ENCODE results near the gene KREMEN1. TPM values are rescaled to one million over a fixed set of nuclear protein-coding genes. Genes with fewer than 3 reads are reported as not detected.

Gene KREMEN1
- total RNA-seq, 2 experiments from 2014 or later, result 0.17 to 0.31 TPM

DNA sequence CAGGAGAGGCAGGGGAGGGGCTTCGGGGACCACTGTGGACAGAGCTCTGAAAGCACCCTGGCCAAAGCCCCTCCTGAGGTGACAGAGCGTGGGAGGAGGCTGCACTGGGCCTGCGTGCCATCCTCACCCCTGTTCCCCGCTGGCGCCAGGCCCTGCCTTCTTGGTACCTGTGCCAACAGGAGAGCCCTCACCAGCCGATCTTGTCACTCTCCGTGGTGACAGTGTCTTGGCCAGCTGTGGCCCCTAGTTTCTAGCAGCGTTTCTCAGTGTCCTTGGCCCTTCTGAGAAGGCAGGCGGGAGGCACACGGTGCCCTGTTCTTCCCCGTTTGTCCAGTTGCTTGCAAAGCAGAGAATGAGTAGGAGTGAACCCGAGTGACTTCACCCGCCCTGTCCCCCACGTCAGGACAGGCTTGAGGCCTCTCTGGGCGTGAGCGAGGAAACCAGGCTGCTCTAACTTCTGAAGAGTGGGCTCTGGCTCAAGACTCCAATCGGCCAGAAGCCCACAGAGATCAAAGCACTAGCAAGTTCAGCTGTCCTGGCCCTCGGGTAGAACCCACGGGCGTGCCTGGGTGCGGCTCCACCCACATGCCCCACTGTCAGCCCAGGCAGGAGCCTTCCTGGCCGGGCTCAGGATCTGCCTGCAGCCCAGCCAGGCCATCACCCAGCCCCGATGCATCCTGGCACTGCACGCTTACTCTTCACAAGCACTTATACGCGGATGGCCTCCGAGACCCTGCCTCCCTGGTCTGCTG, 72.7 kb downstream of the KREMEN1 start:
- Mint-ChIP-seq H3K36me3 (no peaks in the 10 kb centered on the region), H3K9me3 (no peaks in the 10 kb centered on the region), H3K4me1 (ENCODE audit: low read depth) (no peaks in the 10 kb centered on the region), H3K27me3 (no peaks in the 10 kb centered on the region), H3K4me3 (no peak overlapping the region), H3K27ac (no peak overlapping the region)
- POLR2A ChIA-PET, result no interaction called here
- CTCF ChIA-PET, result interaction anchor here (1.3 kb wide), 1 partner anchor 9 kb away, joined by 5 read pairs; no protein-coding TSS in a partner anchor
- intact Hi-C loops (cut with micrococcal nuclease), result no loop called here
- DNase-seq, result no peak

DNA sequence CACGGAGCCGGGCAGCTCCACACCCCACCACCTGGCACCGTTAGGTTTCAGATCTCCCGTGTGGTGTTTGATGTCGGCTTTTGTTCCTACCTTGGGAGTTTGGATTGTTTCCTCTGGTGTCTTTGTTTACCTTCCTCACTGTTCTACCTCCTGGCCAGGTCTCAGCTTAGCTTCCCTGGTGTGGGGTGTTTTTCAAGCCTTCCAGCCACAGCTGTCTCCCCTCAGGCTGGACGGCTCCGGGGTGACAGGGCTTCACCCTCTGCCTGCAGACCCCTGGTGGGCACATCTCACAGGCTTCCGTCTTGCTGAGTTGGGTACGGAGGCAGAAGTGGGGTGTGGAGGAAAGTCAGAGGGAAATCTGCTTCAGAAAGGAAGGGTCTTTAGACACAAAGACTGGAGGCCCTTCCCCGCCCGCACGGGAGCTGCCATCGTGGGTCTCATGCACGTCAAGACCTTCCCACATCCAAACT, 73.3 kb downstream of the KREMEN1 start:
- Mint-ChIP-seq H3K27me3 (no peaks in the 10 kb centered on the region), H3K9me3 (no peaks in the 10 kb centered on the region), H3K4me1 (ENCODE audit: low read depth) (no peaks in the 10 kb centered on the region), H3K27ac (no peak overlapping the region), H3K4me3 (no peak overlapping the region), H3K36me3 (no peaks in the 10 kb centered on the region)
- CTCF ChIA-PET, result interaction anchor here (1.3 kb wide), 1 partner anchor 8 kb away, joined by 5 read pairs; no protein-coding TSS in a partner anchor
- no peak for DNase-seq
- POLR2A ChIA-PET, result no interaction called here
- intact Hi-C loops (cut with micrococcal nuclease), result no loop called here

DNA sequence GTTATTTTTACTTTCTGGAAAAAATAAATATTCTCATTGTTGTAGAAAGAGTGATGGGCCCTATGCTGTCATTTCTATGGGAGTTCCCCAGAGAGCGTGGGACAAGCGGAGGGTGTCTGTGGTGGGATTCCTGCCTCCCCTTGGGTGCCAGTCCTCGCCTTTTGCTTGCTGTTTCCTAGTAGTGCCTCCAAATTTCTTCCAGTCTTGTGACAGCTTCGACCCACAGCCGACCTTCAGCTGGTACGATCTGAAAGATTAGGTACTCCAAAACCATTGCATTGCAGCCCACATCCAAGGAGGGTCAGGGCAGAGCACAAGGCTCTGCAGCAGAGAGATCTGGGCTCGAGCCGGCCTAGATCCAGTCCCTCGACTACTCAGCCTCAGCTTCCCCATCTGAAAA, 73.9 kb downstream of the KREMEN1 start:
- Mint-ChIP-seq H3K4me3 (no peak overlapping the region), H3K27me3 (no peaks in the 10 kb centered on the region), H3K36me3 (no peaks in the 10 kb centered on the region), H3K4me1 (ENCODE audit: low read depth) (no peaks in the 10 kb centered on the region), H3K9me3 (no peaks in the 10 kb centered on the region), H3K27ac (no peak overlapping the region)
- ChIA-PET POLR2A (no interaction called here), CTCF (interaction anchor here (1.3 kb wide), 1 partner anchor 7 kb away, joined by 5 read pairs; no protein-coding TSS in a partner anchor)
- no peak for DNase-seq
- intact Hi-C loops (cut with micrococcal nuclease), result no loop called here

DNA sequence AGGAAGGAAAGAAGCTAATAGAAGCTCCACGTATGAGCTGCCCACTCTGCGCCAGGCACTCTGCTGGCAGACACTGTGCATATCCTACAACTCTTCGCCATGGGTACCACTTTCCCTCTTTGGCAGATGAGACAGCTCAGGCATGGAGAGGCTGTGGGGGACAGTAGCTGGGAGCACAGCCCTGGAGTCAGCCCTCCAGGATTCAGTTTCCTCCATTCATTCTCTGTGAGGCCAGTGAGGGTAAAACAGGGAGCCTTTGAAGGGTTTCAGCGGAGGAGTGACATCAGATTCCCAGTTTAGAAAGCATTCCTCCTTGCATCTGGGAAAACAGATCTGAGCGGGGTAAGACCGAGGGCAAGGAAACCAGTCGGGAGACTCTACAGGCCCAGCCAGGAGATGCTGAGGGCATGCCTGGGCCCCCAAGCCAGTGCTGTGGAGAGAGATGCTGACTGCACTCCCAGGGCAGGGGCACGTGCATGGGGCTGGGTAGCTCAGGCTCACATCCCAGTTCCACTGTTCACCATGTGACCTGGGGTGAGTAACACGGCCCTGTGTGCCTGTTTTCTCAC, 74.6 kb downstream of the KREMEN1 start:
- H3K9me3 Mint-ChIP-seq, result no peaks in the 10 kb centered on the region
- H3K36me3 Mint-ChIP-seq, result no peaks in the 10 kb centered on the region
- intact Hi-C loops (cut with micrococcal nuclease), result no loop called here
- no peaks in the 10 kb centered on the region for H3K4me1 Mint-ChIP-seq (ENCODE audit: low read depth)
- H3K27me3 Mint-ChIP-seq, result peaks cover 2% of the 10 kb centered on the region
- ChIA-PET CTCF (no interaction called here), POLR2A (no interaction called here)
- DNase-seq, result no peak
- H3K4me3 Mint-ChIP-seq, result no peak overlapping the region
- H3K27ac Mint-ChIP-seq, result no peak overlapping the region

DNA sequence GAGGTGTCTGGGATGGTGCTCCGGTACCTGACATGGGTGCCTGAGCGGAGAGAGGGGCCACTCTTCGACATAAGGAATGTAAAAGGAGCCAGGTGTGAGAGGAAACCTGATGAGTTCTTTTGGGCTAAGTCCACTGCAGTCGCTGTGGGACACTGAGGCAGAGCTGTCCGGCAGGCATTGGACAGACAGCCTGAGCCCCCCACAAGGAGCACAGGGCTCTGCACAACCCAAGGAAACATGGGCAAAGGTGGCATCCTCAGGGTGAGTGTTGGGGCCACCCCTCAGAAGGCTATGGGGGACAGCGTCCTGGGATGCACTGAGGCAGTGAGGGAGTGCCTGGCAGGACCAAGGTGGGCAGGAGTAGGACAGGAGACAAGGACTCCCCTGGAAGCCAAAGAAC, 75.2 kb downstream of the KREMEN1 start:
- no peak overlapping the region for H3K4me3 Mint-ChIP-seq
- POLR2A ChIA-PET, result no interaction called here
- H3K9me3 Mint-ChIP-seq, result no peaks in the 10 kb centered on the region
- intact Hi-C loops (cut with micrococcal nuclease), result no loop called here
- H3K4me1 Mint-ChIP-seq (ENCODE audit: low read depth), result no peaks in the 10 kb centered on the region
- H3K27me3 Mint-ChIP-seq, result peaks cover 2% of the 10 kb centered on the region
- CTCF ChIA-PET, result no interaction called here
- H3K27ac Mint-ChIP-seq, result no peak overlapping the region
- H3K36me3 Mint-ChIP-seq, result no peaks in the 10 kb centered on the region
- DNase-seq, result no peak

DNA sequence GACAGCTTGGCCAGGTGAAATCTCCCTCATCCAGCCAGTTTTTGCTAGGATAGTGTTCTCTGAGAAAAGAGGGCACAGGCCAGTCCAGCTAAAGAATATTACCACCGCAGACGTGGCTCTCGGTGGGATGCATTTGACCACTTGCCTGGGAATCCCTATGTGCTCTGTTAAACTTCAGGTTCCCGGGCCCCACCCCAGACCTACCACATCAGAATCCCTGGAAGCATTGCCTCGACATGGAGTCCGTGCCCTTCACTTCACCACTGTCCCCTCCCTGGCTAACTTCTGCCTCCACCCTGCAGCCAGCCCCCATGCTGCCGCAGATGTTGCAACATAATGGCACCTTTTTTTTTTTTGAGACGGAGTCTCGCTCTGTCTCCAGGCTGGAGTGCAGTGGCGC, 76.0 kb downstream of the KREMEN1 start:
- Mint-ChIP-seq H3K27me3 (peaks cover 6% of the 10 kb centered on the region), H3K36me3 (no peaks in the 10 kb centered on the region), H3K27ac (no peak overlapping the region), H3K4me1 (ENCODE audit: low read depth) (no peaks in the 10 kb centered on the region), H3K4me3 (no peak overlapping the region), H3K9me3 (no peaks in the 10 kb centered on the region)
- POLR2A ChIA-PET, result no interaction called here
- DNase-seq, result no peak
- intact Hi-C loops (cut with micrococcal nuclease), result no loop called here
- CTCF ChIA-PET, result no interaction called here

DNA sequence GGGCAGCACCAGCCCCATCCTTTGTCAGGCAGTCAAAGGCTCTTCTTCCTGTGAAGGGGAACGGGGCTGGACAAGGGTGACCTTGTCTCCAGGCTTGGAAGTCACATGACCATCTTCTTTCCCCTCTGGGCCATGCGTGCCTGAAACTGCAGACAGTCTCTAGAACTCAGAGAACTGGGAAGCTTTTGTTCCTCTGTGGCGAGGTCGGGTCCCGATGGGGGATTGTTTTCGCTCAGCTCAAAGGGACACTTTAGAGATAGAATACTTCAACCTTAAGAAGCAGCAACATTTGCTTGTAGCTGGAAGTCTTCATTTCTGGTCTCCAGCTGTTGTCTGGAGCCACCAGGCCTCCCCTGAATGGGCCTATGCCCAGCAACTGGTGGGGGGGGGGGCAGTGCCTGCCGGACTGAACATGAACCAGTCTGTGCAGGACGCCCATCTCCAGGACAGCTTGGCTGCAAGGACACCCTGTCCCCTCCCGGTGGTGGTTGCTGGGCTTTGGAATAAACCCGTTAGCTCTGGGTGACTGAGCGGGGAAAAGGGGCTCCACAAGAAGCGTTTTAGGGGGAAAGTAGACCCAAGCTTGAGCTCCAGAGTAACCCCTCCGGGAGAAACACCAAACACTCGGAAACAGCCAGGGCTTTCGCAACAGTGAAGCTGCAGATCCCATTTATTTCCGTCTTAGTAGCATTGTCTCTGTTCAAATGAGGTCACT, 77.2 kb downstream of the KREMEN1 start:
- intact Hi-C loops (cut with micrococcal nuclease), result no loop called here
- Mint-ChIP-seq H3K4me1 (ENCODE audit: low read depth) (peaks cover 5% of the 10 kb centered on the region), H3K36me3 (no peaks in the 10 kb centered on the region), H3K4me3 (no peak overlapping the region), H3K27me3 (peaks cover 10% of the 10 kb centered on the region), H3K27ac (no peak overlapping the region), H3K9me3 (no peaks in the 10 kb centered on the region)
- ChIA-PET CTCF (interaction anchor here (2.1 kb wide), 1 partner anchor 95 kb away, joined by 4 read pairs; no protein-coding TSS in a partner anchor), POLR2A (no interaction called here)
- DNase-seq, result no peak

DNA sequence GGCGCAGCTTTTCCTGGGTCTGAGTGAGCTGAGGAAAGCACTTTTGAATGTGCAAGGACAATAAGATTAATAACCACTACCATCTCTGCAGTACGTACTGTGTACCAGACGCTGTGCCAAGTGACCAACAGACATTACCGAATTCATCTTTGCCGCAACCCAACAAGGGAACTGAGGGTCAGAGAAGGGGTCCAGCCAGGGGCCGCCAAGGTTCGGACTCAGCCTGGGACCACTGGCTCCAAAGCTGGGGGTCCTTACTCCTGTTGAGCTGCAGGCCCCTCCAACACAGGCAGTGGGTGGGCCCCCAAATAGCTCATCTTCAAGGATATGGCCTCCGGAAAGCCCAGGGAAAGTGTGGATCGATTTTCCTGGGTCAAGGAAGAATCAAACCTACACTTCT, 77.9 kb downstream of the KREMEN1 start:
- Mint-ChIP-seq H3K27ac (no peak overlapping the region), H3K4me1 (ENCODE audit: low read depth) (peaks cover 5% of the 10 kb centered on the region), H3K4me3 (no peak overlapping the region), H3K9me3 (no peaks in the 10 kb centered on the region), H3K27me3 (peaks cover 10% of the 10 kb centered on the region), H3K36me3 (no peaks in the 10 kb centered on the region)
- no peak for DNase-seq
- CTCF ChIA-PET, result interaction anchor here (2.1 kb wide), 1 partner anchor 94 kb away, joined by 4 read pairs; no protein-coding TSS in a partner anchor
- intact Hi-C loops (cut with micrococcal nuclease), result no loop called here
- POLR2A ChIA-PET, result no interaction called here

DNA sequence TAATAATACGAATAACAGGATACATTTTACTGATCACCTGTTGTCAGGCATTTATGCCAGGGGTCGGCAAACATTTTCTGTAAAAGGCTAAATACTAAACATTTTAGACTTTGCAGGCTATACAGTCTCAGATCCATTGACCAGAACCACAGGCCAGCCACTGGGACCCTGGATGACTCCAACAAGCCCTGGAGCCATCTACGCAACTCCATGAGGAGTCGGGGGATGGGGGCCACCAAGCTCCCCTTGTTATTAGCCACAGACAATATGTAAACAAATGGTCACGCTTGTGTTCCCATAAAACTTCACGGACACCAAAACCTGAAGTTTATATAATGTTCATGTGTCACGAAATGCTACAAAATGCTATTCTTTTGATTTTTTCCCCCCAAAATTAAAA, 78.5 kb downstream of the KREMEN1 start:
- Mint-ChIP-seq H3K36me3 (no peaks in the 10 kb centered on the region), H3K4me1 (ENCODE audit: low read depth) (peaks cover 5% of the 10 kb centered on the region), H3K9me3 (no peaks in the 10 kb centered on the region), H3K27ac (no peak overlapping the region), H3K4me3 (no peak overlapping the region), H3K27me3 (peaks cover 14% of the 10 kb centered on the region)
- ChIA-PET POLR2A (no interaction called here), CTCF (interaction anchor here (2.1 kb wide), 1 partner anchor 94 kb away, joined by 4 read pairs; no protein-coding TSS in a partner anchor)
- no peak for DNase-seq
- intact Hi-C loops (cut with micrococcal nuclease), result no loop called here

DNA sequence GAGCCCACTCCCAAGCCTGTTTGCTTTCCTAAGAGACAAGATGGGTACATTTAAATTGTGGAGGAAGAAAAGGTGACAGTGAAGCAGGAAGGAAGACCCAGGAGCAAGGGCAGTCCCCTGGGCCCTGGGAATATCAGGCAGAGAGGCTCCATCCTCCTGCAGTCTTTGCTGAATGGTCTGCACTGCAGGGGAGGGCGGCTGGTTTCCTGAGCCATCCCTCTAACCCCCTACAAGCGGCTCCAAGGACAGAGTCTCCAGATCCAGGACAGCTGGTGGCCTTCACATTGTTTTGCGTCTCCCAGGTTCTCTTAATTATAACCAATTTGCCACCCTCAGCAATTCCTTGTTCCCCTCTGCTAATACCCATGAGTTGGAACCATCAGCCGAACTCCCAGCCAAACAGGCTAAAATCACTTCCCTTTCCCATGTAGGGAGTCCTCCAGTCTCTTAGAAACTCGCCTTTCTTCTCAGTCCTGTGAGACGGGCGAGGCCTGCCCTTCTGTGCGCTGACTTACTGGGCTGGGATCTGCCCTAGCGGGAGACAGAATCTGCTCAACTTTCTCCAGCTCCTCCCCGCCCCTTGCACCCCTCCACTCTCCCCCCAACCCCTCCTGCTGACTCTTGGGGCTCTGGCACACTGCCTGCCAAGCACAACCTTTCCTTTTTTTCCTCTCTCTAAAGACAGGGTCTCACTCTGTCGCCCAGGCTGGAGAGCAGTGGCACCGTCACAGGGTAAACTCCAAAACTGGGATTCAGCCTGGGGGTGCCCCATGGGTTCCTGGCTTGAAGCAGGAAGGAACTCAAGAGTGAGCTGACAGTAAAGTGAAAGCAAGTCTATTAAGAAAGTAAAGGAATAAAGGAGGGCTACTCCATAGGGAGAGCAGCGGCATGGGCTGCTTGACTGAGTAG, 79.5 kb downstream of the KREMEN1 start:
- Mint-ChIP-seq H3K36me3 (no peaks in the 10 kb centered on the region), H3K27ac (no peak overlapping the region), H3K9me3 (no peaks in the 10 kb centered on the region), H3K4me1 (ENCODE audit: low read depth) (peaks cover 5% of the 10 kb centered on the region), H3K27me3 (peaks cover 21% of the 10 kb centered on the region), H3K4me3 (no peak overlapping the region)
- no peak for DNase-seq
- intact Hi-C loops (cut with micrococcal nuclease), result no loop called here
- CTCF ChIA-PET, result interaction anchor here (1.7 to 3.0 kb wide), 3 partner anchors 50 to 93 kb away, joined by 3 to 23 read pairs (median 4); no protein-coding TSS in a partner anchor
- POLR2A ChIA-PET, result no interaction called here

DNA sequence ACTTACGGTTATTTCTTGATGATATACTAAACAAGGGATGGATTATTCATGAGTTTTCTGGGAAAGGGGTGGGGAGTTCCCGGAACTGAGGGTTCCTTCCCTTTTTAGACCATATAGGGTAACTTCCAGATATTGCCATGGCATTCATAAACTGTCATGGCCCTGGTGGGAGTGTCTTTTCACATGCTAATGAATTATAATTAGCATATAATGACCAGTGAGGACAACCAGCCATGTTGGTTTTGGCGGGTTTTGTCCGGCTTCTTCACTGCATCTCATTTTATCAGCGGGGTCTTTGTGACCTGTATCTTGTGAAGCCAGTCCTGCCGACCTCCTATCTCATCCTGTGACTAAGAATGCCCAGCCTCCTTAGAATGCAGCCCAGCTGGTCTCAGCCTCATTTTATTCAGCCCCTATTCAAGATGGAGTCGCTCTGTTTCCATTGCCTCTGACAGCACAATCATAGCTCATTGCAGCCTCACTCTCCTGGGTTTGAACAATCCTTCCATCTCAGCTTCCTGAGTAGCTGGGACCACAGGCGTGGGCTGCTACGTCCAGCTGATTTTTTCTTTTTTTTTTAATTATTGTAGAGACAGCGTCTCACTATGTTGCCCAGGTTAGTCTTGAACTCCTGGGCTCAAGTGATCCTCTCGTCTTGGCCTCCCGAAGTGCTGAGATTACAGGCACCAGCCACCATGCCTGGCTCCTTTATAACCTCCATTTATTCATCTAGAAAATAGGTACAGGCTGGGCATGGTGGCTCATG, 80.3 kb downstream of the KREMEN1 start:
- intact Hi-C loops (cut with micrococcal nuclease), result no loop called here
- Mint-ChIP-seq H3K9me3 (no peaks in the 10 kb centered on the region), H3K4me1 (ENCODE audit: low read depth) (peaks cover 5% of the 10 kb centered on the region), H3K27me3 (peaks cover 23% of the 10 kb centered on the region), H3K4me3 (no peak overlapping the region), H3K36me3 (no peaks in the 10 kb centered on the region), H3K27ac (no peak overlapping the region)
- ChIA-PET POLR2A (no interaction called here), CTCF (interaction anchor here (1.0 to 3.0 kb wide), 11 partner anchors 12 to 553 kb away, joined by 3 to 23 read pairs (median 4); no protein-coding TSS in a partner anchor)
- DNase-seq, result no peak
